K562 (cell line): ENCODE results near the gene PRSS53. TPM values are rescaled to one million over a fixed set of nuclear protein-coding genes. Genes with fewer than 3 reads are reported as not detected.

Experiments
- BRD4 ChIP-seq: fragments of 200-600 bp; sonication (generic); IDR thresholded peaks from 2 replicates; pipeline ENCODE4 v1.6.1; 2017; ENCODE audit warnings: inconsistent platforms
- CEBPZ ChIP-seq: fragments of 150-350 bp; IDR thresholded peaks from 2 replicates; pipeline ENCODE4 v1.6.1; 2014; ENCODE audit warnings: low read depth, mild to moderate bottlenecking, low read length, borderline replicate concordance
- CREB1 ChIP-seq, 2 experiments: sonication (generic) in 1 of 2; formaldehyde crosslinking in 1 of 2; IDR thresholded peaks; 2 replicates each; pipeline versions ENCODE4 v1.6.1 to v1.8.0; 2012 to 2022; ENCODE audit warnings: inconsistent platforms in 1 of 2, mild to moderate bottlenecking in 1 of 2, missing genetic modification reagents in 1 of 2, moderate library complexity in 1 of 2
- CREM ChIP-seq: IDR thresholded peaks from 2 replicates; pipeline ENCODE4 v1.6.1; 2014; ENCODE audit warnings: antibody characterized with exemption, low read depth
- DMBX1 ChIP-seq: fragments of 250-450 bp; sonication (Bioruptor Pico); IDR thresholded peaks from 2 replicates; pipeline ENCODE4 v1.8.0; 2022; ENCODE audit warnings: inconsistent platforms, mild to moderate bottlenecking, moderate library complexity, borderline replicate concordance
- EP400 ChIP-seq: fragments of 450-650 bp; IDR thresholded peaks from 2 replicates; pipeline ENCODE4 v1.6.1; 2017; ENCODE audit warnings: antibody characterized with exemption, mild to moderate bottlenecking, moderate library complexity
- GATAD2A ChIP-seq: fragments of 450-650 bp; IDR thresholded peaks from 2 replicates; pipeline ENCODE4 v1.6.1; 2017
- NFE2 ChIP-seq: IDR thresholded peaks from 2 replicates; pipeline ENCODE4 v1.6.1; 2014; ENCODE audit warnings: antibody characterized with exemption, low read depth
- RBM25 ChIP-seq: fragments of 200-400 bp; formaldehyde crosslinking; IDR thresholded peaks from 2 replicates; pipeline ENCODE4 v1.6.1; 2018; ENCODE audit warnings: low read length, low read depth, moderate library complexity; ENCODE audit not compliant: severe bottlenecking
- SRSF3 ChIP-seq: fragments of 200-400 bp; formaldehyde crosslinking; IDR thresholded peaks from 2 replicates; pipeline ENCODE4 v1.6.1; 2016; ENCODE audit warnings: mild to moderate bottlenecking, low read length, moderate library complexity; ENCODE audit not compliant: insufficient read depth
- TCF3 ChIP-seq: sonication (generic); formaldehyde crosslinking; IDR thresholded peaks from 2 replicates; pipeline ENCODE4 v1.4.0; 2020; ENCODE audit warnings: mild to moderate bottlenecking, missing genetic modification reagents
- THAP7 ChIP-seq: fragments of 250-450 bp; sonication (Bioruptor Pico); IDR thresholded peaks from 2 replicates; pipeline ENCODE4 v1.5.0; 2021
- ZFP36 ChIP-seq: fragments of 150-350 bp; IDR thresholded peaks from 2 replicates; pipeline ENCODE4 v1.6.1; 2018; ENCODE audit warnings: low read length, low read depth; ENCODE audit not compliant: partially characterized antibody
- ZNF175 ChIP-seq: fragments of 200-800 bp; sonication (Bioruptor generic); IDR thresholded peaks from 2 replicates; pipeline ENCODE4 v1.6.1; 2016; ENCODE audit warnings: low read depth, mild to moderate bottlenecking, missing genetic modification characterization, missing compliant biosample characterization
- polyA plus RNA-seq, 8 experiments: library from polyadenylated mRNA; depleted of rRNA in 4 of 8; stranded (reverse) in 5 of 8; unstranded in 3 of 8; fragments of >200 nt; fragmentation: Nextera tagmentation in 2 of 8; fragmentation: Illumina TruSeq in 1 of 8; extraction: Ambion mirVana in 2 of 8; extraction: Trizol in 1 of 8; gene quantifications; 2 replicates each; pipeline versions ENCODE4 v1.2.1 to v1.2.3, GENCODE V29; 2011 to 2014; ENCODE audit warnings: inconsistent platforms in 1 of 8, missing spikeins in 1 of 8
- total RNA-seq, 7 experiments: library from RNA; depleted of rRNA in 6 of 7; stranded (reverse); fragments of >200 nt in 6 of 7; fragmentation: Illumina TruSeq in 2 of 7; extraction: Trizol in 2 of 7; gene quantifications; 2 replicates each; pipeline versions ENCODE4 v1.2.1 to v1.2.3, GENCODE V29; 2011 to 2021; ENCODE audit warnings: low replicate concordance in 1 of 7
- TF ChIP-seq, protein P1 (sequence below): fragments of 450-650 bp; IDR thresholded peaks from 2 replicates; pipeline ENCODE4 v1.6.1; 2018; ENCODE audit not compliant: partially characterized antibody
- TF ChIP-seq, protein P2 (sequence below): sonication (generic); formaldehyde crosslinking; IDR thresholded peaks from 2 replicates; pipeline ENCODE4 v1.8.0; 2022; ENCODE audit warnings: mild to moderate bottlenecking, missing genetic modification reagents
- TF ChIP-seq, protein P3 (sequence below): sonication (generic); formaldehyde crosslinking; IDR thresholded peaks from 2 replicates; pipeline ENCODE4 v1.8.0; 2023; ENCODE audit warnings: mild to moderate bottlenecking, missing genetic modification reagents

PRSS53 gene
- total and polyA plus RNA-seq, 9 of the 15 experiments (the other 6 are each of a cell fraction or from before 2014, with no cell fraction given) = 0.40 to 1.9 (median 0.78) TPM; not detected in 2

DNA sequence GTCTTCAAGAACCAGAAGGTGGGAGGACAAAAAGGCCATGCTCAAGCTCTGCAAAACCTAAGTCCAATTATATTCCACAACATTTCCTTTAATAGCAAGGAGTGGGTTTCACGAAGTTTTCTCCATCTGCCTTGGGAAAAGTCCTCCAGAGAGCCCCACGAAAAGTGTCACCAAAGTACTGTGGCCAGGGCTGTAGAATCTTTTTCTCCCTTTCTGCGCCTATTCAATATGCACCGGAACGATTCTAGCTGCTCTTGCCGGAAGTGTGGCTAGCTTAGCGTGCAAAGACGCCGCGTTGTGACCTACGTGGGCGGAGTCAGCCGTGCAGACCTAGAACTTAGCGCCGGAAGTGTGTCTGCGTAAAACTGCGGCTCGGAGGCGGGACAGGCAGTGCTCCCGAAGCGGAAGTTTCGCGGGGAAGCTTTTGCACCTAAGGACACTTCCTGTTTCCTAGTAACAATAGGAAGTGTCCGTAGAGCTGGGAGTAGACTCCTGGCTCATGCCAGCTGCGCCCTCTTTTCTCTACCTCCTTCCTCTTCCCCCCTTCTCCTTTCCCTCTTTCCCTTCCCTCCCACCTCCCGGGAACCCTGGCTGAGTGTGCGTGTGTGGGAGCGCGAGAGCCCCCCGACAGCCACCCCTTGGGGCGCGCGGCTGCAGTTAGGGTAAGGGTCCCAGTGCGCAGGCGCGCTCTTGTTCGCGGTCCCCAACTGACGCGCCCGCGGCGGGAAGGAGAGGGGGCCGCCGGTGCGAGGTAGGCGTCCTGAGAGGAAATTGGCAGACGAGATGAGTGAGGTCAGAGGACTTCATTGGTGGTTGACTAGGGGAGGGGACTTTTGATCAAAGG lies 14.6 kb downstream of the PRSS53 start, which contains the start of the genes ZNF646 and ZNF668 (continued):
- peak; percentile 87 for TF ChIP-seq EP400
- no peak; the same call in 1 of the 2 replicates for TF ChIP-seq TCF3 (CRISPR knock-in tag)
- TF ChIP-seq DMBX1 (CRISPR knock-in tag) = peak; percentile 39; the same call in 1 of the 2 replicates
- TF ChIP-seq GATAD2A = no peak
- TF ChIP-seq, protein P1, sequence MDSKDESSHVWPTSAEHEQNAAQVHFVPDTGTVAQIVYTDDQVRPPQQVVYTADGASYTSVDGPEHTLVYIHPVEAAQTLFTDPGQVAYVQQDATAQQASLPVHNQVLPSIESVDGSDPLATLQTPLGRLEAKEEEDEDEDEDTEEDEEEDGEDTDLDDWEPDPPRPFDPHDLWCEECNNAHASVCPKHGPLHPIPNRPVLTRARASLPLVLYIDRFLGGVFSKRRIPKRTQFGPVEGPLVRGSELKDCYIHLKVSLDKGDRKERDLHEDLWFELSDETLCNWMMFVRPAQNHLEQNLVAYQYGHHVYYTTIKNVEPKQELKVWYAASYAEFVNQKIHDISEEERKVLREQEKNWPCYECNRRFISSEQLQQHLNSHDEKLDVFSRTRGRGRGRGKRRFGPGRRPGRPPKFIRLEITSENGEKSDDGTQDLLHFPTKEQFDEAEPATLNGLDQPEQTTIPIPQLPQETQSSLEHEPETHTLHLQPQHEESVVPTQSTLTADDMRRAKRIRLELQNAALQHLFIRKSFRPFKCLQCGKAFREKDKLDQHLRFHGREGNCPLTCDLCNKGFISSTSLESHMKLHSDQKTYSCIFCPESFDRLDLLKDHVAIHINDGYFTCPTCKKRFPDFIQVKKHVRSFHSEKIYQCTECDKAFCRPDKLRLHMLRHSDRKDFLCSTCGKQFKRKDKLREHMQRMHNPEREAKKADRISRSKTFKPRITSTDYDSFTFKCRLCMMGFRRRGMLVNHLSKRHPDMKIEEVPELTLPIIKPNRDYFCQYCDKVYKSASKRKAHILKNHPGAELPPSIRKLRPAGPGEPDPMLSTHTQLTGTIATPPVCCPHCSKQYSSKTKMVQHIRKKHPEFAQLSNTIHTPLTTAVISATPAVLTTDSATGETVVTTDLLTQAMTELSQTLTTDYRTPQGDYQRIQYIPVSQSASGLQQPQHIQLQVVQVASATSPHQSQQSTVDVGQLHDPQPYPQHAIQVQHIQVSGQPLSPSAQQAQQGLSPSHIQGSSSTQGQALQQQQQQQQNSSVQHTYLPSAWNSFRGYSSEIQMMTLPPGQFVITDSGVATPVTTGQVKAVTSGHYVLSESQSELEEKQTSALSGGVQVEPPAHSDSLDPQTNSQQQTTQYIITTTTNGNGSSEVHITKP = peak; percentile 26
- TF ChIP-seq NFE2 = 0 out of 2 replicates have a peak, but pooled peaks have one; percentile 1
- TF ChIP-seq, protein P2, sequence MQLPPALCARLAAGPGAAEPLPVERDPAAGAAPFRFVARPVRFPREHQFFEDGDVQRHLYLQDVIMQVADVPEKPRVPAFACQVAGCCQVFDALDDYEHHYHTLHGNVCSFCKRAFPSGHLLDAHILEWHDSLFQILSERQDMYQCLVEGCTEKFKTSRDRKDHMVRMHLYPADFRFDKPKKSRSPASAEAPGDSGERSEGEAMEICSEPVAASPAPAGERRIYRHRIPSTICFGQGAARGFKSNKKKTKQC = no peak
- TF ChIP-seq CEBPZ = no peak
- peak; percentile 99 for TF ChIP-seq THAP7 (CRISPR knock-in tag)
- no peak for TF ChIP-seq SRSF3
- peak; percentile 95 for TF ChIP-seq CREB1 (IDR thresholded peaks at IDR 0.05)
- TF ChIP-seq CREB1 (CRISPR knock-in tag; IDR thresholded peaks at IDR 0.05) = peak; percentile 92
- no peak for TF ChIP-seq BRD4
- no peak for TF ChIP-seq ZFP36
- TF ChIP-seq RBM25 = no peak
- TF ChIP-seq, protein P3, sequence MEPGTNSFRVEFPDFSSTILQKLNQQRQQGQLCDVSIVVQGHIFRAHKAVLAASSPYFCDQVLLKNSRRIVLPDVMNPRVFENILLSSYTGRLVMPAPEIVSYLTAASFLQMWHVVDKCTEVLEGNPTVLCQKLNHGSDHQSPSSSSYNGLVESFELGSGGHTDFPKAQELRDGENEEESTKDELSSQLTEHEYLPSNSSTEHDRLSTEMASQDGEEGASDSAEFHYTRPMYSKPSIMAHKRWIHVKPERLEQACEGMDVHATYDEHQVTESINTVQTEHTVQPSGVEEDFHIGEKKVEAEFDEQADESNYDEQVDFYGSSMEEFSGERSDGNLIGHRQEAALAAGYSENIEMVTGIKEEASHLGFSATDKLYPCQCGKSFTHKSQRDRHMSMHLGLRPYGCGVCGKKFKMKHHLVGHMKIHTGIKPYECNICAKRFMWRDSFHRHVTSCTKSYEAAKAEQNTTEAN (CRISPR knock-in tag) = no peak
- TF ChIP-seq ZNF175 (CRISPR knock-in tag) = no peak
- peak; percentile 98 for TF ChIP-seq CREM
